HepG2 (cell line): ENCODE measurements around the gene GPS1. TPM values are rescaled to one million over a fixed set of nuclear protein-coding genes. Genes with fewer than 3 reads are reported as not detected.

ENCODE experiments used
- CAMTA2 ChIP-seq: sonication (generic); formaldehyde crosslinking; IDR thresholded peaks from 2 replicates; pipeline ENCODE4 v1.4.0; 2020; ENCODE audit warnings: mild to moderate bottlenecking, missing genetic modification reagents, borderline replicate concordance
- LRRFIP1 ChIP-seq: sonication (generic); formaldehyde crosslinking; conservative IDR thresholded peaks from 2 replicates; pipeline ENCODE4 v1.4.0; 2020; ENCODE audit warnings: missing genetic modification reagents
- MAFK ChIP-seq, 2 experiments: IDR thresholded peaks in 1 of 2; conservative IDR thresholded peaks in 1 of 2; 2 replicates each; pipeline ENCODE4 v1.6.1; 2011; ENCODE audit warnings: improper control_type of control experiment in 2 of 2, low read length in 2 of 2
- MEIS1 ChIP-seq: sonication (generic); formaldehyde crosslinking; IDR thresholded peaks from 2 replicates; pipeline ENCODE4 v1.9.0; 2021; ENCODE audit warnings: mild to moderate bottlenecking, missing genetic modification reagents, moderate library complexity, borderline replicate concordance
- MXD4 ChIP-seq: IDR thresholded peaks from 2 replicates; pipeline ENCODE4 v1.6.1; 2016; ENCODE audit warnings: mild to moderate bottlenecking, missing biosample characterization, missing genetic modification reagents
- NCOA2 ChIP-seq: sonication (generic); formaldehyde crosslinking; IDR thresholded peaks from 2 replicates; pipeline ENCODE4 v1.8.0; 2022; ENCODE audit warnings: inconsistent platforms
- SP4 ChIP-seq: sonication (generic); formaldehyde crosslinking; IDR thresholded peaks from 2 replicates; pipeline ENCODE4 v1.8.1; 2023; ENCODE audit warnings: mild to moderate bottlenecking, missing genetic modification reagents
- TMF1 ChIP-seq: sonication (generic); formaldehyde crosslinking; IDR thresholded peaks from 2 replicates; pipeline ENCODE4 v1.8.1; 2022; ENCODE audit warnings: low read depth, missing genetic modification reagents
- ZBTB26 ChIP-seq: IDR thresholded peaks from 2 replicates; pipeline ENCODE4 v1.6.1; 2016; ENCODE audit warnings: missing compliant biosample characterization, missing genetic modification reagents, borderline replicate concordance
- ZNF44 ChIP-seq: sonication (generic); formaldehyde crosslinking; IDR thresholded peaks from 2 replicates; pipeline ENCODE4 v1.5.1; 2020; ENCODE audit warnings: mild to moderate bottlenecking, missing genetic modification reagents
- ZNF777 ChIP-seq: sonication (generic); formaldehyde crosslinking; IDR thresholded peaks from 2 replicates; pipeline ENCODE4 v1.4.0; 2020; ENCODE audit warnings: missing genetic modification reagents
- ZNF788 ChIP-seq: sonication (generic); formaldehyde crosslinking; IDR thresholded peaks from 2 replicates; pipeline ENCODE4 v1.5.0; 2020; ENCODE audit warnings: mild to moderate bottlenecking, missing genetic modification reagents, borderline replicate concordance
- polyA plus RNA-seq, 8 experiments: library from polyadenylated mRNA; depleted of rRNA in 3 of 8; stranded (reverse) in 7 of 8; unstranded in 1 of 8; fragments of >200 nt; fragmentation: Illumina TruSeq in 4 of 8; extraction: Trizol in 4 of 8; gene quantifications; 2 replicates each; pipeline versions ENCODE4 v1.2.1 to v1.2.3, GENCODE V29; 2011 to 2016; ENCODE audit warnings: low read depth in 4 of 8, missing spikeins in 1 of 8, mixed read lengths in 1 of 8; ENCODE audit not compliant: insufficient read depth in 1 of 8
- total RNA-seq, 5 experiments: library from RNA; depleted of rRNA; stranded (reverse); fragments of >200 nt; fragmentation: Illumina TruSeq; extraction: Trizol; gene quantifications; 2 replicates each; pipeline ENCODE4 v1.2.3, GENCODE V29; 2016; ENCODE audit warnings: low read depth in 1 of 5
- TF ChIP-seq, protein P1 (sequence below): sonication (generic); formaldehyde crosslinking; IDR thresholded peaks from one replicate; pipeline ENCODE4 v1.5.1; 2020; ENCODE audit warnings: mild to moderate bottlenecking, missing genetic modification reagents; ENCODE audit errors: not compliant biosample characterization
- TF ChIP-seq, protein P2 (sequence below): sonication (generic); formaldehyde crosslinking; IDR thresholded peaks from 2 replicates; pipeline ENCODE4 v1.4.0; 2020; ENCODE audit warnings: missing genetic modification reagents

Gene GPS1
- total and polyA plus RNA-seq, 2 of the 13 experiments (the other 11 are each of a cell fraction or from before 2014, with no cell fraction given) = 124 to 128 TPM

DNA sequence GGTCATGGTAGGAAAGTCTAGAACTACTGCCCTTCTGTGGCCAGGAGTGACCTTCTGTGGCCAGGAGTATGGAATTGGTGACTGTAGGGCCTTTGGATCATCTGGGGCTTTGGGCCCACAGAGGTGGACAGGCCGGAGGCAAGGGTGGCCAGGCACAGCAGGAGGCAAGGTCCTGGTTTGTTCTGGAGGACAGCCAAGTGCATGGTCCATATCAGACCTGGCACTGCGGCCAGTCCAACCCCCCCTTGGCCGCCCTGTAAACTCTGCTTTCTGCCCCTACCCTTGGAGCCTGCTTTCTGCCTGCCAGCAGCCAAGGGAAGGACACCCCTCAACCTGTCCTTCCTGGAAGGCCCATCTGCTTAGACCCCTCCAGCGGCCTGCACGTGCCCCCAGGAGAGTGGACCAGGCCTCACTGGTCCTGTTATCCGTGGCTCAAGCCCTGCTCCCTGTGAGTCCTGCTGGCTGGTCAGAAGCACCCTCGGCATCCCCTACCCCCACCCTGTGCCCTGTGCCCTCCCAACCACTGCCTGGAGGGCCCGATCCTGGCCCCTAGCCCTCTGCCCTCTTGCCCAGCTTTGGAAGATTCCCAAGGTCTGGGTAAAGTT is 11.9 kb upstream of the GPS1 start (continued):
- TF ChIP-seq ZBTB26 (CRISPR knock-in tag) (no peak), MEIS1 (CRISPR knock-in tag) (0 out of 2 replicates have a peak, but pooled peaks have one; percentile 29), SP4 (CRISPR knock-in tag) (no peak), LRRFIP1 (CRISPR knock-in tag) (no peak), ZNF777 (no peak), TMF1 (CRISPR knock-in tag) (no peak), ZNF44 (CRISPR knock-in tag) (no peak), MXD4 (CRISPR knock-in tag) (peak; percentile 74), ZNF788 (no peak), MAFK (conservative IDR thresholded peaks at IDR 0.05 in 1 of 2, IDR thresholded peaks at IDR 0.05 in 1 of 2; ENCODE audit: low read length in 2 of 2) (no peak), CAMTA2 (no peak), NCOA2 (CRISPR knock-in tag) (no peak)
- TF ChIP-seq, protein P1, sequence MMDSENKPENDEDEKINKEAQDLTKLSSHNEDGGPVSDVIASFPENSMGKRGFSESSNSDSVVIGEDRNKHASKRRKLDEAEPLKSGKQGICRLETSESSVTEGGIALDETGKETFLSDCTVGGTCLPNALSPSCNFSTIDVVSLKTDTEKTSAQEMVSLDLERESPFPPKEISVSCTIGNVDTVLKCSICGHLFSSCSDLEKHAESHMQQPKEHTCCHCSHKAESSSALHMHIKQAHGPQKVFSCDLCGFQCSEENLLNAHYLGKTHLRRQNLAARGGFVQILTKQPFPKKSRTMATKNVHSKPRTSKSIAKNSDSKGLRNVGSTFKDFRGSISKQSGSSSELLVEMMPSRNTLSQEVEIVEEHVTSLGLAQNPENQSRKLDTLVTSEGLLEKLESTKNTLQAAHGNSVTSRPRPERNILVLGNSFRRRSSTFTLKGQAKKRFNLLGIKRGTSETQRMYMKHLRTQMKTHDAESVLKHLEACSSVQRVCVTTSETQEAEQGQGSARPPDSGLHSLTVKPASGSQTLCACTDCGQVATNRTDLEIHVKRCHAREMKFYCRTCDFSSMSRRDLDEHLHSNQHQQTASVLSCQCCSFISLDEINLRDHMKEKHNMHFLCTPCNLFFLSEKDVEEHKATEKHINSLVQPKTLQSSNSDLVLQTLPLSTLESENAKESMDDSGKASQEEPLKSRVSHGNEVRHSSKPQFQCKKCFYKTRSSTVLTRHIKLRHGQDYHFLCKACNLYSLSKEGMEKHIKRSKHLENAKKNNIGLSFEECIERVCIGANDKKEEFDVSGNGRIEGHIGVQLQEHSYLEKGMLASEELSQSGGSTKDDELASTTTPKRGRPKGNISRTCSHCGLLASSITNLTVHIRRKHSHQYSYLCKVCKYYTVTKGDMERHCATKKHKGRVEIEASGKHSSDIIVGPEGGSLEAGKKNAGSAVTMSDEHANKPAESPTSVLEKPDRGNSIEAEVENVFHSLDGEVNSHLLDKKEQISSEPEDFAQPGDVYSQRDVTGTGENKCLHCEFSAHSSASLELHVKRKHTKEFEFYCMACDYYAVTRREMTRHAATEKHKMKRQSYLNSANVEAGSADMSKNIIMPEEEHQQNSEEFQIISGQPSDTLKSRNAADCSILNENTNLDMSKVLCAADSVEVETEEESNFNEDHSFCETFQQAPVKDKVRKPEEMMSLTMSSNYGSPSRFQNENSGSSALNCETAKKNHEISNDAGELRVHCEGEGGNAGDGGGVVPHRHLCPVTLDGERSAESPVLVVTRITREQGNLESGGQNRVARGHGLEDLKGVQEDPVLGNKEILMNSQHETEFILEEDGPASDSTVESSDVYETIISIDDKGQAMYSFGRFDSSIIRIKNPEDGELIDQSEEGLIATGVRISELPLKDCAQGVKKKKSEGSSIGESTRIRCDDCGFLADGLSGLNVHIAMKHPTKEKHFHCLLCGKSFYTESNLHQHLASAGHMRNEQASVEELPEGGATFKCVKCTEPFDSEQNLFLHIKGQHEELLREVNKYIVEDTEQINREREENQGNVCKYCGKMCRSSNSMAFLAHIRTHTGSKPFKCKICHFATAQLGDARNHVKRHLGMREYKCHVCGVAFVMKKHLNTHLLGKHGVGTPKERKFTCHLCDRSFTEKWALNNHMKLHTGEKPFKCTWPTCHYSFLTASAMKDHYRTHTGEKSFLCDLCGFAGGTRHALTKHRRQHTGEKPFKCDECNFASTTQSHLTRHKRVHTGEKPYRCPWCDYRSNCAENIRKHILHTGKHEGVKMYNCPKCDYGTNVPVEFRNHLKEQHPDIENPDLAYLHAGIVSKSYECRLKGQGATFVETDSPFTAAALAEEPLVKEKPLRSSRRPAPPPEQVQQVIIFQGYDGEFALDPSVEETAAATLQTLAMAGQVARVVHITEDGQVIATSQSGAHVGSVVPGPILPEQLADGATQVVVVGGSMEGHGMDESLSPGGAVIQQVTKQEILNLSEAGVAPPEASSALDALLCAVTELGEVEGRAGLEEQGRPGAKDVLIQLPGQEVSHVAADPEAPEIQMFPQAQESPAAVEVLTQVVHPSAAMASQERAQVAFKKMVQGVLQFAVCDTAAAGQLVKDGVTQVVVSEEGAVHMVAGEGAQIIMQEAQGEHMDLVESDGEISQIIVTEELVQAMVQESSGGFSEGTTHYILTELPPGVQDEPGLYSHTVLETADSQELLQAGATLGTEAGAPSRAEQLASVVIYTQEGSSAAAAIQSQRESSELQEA = no peak
- TF ChIP-seq, protein P2, sequence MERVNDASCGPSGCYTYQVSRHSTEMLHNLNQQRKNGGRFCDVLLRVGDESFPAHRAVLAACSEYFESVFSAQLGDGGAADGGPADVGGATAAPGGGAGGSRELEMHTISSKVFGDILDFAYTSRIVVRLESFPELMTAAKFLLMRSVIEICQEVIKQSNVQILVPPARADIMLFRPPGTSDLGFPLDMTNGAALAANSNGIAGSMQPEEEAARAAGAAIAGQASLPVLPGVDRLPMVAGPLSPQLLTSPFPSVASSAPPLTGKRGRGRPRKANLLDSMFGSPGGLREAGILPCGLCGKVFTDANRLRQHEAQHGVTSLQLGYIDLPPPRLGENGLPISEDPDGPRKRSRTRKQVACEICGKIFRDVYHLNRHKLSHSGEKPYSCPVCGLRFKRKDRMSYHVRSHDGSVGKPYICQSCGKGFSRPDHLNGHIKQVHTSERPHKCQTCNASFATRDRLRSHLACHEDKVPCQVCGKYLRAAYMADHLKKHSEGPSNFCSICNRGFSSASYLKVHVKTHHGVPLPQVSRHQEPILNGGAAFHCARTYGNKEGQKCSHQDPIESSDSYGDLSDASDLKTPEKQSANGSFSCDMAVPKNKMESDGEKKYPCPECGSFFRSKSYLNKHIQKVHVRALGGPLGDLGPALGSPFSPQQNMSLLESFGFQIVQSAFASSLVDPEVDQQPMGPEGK (CRISPR knock-in tag) = peak; percentile 89
